ENCODE data around the gene IFT88.

Gene IFT88, protein sequence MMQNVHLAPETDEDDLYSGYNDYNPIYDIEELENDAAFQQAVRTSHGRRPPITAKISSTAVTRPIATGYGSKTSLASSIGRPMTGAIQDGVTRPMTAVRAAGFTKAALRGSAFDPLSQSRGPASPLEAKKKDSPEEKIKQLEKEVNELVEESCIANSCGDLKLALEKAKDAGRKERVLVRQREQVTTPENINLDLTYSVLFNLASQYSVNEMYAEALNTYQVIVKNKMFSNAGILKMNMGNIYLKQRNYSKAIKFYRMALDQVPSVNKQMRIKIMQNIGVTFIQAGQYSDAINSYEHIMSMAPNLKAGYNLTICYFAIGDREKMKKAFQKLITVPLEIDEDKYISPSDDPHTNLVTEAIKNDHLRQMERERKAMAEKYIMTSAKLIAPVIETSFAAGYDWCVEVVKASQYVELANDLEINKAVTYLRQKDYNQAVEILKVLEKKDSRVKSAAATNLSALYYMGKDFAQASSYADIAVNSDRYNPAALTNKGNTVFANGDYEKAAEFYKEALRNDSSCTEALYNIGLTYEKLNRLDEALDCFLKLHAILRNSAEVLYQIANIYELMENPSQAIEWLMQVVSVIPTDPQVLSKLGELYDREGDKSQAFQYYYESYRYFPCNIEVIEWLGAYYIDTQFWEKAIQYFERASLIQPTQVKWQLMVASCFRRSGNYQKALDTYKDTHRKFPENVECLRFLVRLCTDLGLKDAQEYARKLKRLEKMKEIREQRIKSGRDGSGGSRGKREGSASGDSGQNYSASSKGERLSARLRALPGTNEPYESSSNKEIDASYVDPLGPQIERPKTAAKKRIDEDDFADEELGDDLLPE

DNA sequence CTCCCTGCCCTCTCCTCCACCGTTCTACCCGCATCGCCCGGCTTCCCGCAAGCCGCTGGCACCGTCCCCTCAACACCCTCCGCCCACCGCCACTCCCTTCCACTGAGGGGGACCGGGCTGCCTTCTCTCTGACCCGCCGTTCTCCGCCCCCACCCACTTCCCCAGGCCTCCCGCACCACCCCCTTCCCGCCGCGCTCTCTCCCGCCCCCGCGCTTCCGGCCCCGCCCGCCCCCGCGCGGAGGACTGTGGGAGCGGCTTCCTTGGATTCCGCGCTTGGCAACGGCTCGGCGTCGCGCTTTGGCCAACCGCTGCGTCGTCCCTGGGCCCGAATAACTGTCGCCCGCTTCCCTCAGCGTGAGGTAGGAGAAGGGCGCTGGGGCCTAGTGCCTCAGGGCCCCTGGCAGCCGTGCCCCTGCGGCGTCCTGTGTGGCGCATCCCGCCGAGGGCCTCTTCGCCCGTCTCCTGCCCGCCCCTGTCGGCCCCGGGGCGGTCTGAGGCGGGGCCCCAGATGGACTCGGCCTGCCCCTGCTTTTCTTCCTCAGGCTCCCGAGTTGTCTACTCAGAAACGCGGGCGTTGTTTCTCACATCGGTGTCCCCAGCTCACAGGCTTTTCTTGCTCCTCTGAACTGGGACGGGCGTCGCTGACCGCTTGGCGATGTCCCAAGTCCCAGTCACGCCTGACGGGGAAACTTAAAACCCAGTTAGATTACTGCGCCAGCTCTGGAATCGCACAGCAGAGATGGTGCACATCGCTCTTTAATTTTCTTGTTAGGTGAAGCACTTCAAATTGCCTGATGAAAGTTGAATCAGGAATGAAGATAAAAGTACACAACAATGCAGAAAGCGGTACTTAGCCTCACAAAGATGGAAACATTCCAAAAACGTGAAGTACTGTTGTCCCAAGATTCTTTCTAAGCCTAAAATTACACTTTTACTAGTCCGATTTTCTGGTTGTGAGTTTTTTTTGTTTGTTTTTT is at the start of gene IFT88:
IFT88 (plus strand) TSS at position 260 of the 977 bp plus-strand sequence. CDS start 7,229 bp downstream, outside the sequence.
- FAIRE-seq = no peak

DNA sequence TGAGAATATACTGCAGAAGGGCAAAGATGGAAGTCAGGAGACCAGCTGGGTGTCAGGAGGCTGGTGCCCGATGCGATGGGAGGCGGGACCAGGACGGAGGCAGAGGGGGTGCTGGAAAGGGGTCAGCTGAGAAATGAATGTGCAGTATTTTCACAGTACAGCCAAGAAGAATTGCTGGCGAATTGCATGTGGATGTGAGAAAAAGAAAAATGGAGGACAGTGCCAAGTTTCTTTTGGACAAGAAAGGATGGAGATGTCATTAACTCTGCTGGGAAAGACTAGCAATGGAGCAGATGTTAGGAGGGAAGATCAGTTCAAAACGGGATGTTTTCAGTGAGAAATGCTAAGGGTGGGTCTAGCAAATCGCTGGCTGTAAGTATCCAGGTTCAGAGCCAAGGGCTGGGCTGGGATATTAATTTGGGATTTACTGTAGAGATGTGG is 48.3 kb upstream of the IFT88 start:
- FAIRE-seq = no peak

DNA sequence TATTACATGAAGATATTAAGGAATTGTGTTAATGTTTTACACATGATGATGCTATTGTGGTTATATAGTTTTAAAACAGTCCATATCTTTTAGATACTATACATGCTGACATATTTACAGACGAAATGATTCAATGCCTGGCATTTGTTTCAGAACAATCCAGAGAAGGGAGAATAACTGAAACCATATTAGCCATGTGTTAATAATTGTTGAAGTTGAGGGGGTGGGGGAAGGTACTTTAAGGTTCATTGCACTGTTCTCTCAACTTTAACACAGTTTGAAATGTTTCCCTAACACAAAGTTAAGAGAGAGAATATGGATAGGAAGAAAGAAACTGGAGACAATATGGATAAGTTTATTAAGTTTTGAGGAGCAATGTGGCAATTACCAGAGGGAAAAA is 47.1 kb upstream of the IFT88 start:
- FAIRE-seq = no peak

DNA sequence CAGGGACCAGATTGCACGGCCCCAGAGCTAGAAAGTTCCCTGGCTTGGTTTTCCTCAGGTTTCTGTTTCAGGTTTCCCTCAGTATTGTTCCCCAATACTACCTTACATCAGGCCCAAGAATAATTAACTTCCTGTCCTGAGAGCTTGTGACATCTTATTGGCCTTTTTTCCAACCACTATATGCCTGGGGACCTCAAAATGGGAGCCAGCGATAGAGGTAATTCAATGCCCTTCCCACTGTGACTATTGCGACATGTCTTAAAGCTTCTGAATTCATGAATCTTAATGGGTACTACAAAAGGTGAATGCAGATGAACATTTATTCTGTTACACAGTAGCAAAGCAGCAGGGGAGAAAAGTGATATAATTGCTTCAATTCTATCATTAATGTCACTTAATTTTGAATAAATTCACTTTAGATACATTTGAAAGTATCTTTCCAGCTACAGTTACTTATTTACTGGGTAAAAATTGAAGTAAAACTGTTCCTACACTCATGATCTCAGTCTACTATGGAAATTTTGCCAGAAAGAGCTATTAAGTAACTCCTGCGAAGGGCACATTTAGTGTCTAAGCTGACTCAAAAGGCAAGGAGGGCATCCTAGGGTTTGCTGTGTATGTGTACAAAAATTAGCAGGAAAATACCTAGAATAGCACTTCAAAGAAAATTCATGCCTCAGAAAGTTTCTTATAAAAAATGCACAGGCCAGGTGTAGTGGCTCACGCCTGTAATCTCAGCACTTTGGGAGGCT is 45.4 kb upstream of the IFT88 start:
- no peak for FAIRE-seq

DNA sequence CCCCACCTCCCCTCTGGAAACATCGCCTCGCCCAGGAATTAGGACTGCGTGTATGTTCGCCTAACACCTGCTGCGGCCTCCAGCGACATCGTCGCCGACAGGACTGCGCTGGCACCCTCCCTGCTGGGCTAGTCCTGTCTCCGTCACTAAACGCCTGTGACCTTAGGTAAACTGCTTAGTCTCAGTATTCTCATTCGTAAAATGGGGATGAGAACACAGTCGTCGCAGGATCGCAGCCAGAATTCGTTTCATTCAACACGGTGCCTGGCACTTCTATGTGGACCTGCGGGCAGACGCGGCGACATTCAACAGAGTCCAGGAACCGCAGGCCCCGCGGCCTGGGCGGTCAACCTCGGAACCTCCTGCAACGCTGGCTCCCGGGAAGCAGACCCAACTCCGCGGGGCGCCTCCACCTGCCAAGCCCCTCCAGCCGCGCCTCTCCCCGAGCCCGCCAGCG is 41.8 kb upstream of the IFT88 start:
- no peak for FAIRE-seq

DNA sequence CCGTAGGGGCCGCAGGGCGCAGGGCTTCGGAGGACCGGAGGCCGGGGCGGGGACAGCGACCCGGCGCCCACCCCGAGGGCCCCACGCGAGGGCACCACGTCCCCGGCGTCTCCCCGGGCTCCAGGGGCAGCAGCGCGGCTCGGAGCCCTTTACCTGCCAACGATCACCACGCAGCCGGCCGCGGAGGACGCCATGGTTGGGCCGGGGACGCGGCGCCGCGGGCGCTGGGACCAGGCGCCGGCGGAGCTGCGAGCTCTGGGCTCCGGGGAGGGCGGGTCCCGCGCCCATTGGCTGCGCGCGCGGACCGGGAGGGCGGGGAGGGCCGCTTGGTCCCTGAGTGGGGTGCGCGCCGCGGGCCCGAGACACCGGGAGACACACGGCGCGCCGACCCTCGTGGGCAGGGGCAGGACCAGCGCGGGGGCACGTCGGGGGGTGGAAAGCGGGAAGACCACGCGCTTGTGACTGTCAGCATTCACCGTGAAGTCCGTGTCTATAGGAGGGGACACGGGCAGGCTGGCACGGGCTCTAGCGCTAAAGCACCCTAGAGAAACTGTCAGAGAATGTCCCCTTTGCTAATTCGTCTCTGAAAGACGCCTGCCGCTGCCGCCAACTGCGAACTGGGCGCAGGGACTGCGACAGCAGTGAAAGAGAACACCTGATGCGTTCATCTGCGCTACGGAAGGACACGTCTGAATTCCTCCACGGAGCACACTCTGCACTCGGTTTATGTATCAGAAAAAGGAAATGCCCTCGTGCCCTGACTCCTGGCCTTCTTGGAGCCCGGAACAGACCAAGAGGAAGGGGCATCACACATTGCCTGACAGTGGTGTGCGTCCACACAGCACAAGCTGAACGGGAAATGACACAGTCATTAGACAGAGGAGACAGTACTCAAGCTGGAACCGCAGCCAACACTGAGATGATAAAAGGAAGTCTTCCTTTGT is 41.1 kb upstream of the IFT88 start, which contains the start of gene CRYL1:
CRYL1 (minus strand) TSS at position 257 of the 944 bp plus-strand sequence; CDS start at position 194, 63 bp downstream.
- no peak for FAIRE-seq

DNA sequence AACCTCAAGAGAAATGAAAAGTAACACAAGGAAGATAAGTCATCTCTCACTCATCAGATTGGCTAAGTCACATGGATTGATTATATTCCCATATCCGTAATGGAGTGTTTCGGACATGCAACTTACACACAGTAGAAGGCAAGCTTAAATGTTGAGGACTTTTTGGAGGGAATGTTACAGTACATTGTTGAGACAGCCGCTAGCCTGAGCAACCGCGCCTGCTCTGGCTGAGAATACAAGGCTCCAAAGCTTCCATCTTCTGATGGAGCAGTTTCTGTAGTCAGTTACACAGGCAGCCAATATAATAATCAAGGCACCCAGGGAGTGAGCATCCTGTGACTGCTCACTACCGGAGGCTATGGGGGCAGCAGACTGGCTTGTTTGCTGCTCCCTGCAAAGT is 40.3 kb upstream of the IFT88 start:
- no peak for FAIRE-seq

DNA sequence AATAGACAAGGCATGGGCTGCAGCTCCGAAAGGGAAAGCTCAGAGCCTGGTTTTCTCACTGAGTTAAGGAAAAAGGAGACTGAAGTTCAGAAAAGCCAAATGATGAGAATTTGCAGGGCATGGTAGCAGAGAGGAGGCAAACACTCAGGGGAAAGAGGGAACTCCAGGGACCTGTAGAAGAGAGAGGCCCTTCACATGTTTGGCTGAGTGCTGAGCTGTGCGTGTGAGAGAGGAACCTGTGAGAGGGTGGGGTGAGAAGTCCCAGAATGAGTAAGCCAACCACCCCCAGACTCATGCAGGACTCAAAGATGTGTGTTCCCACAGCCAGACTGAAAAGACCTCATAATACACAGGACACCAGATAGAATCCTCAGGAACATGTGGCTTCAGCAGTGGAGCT is 38.5 kb upstream of the IFT88 start:
- no peak for FAIRE-seq

DNA sequence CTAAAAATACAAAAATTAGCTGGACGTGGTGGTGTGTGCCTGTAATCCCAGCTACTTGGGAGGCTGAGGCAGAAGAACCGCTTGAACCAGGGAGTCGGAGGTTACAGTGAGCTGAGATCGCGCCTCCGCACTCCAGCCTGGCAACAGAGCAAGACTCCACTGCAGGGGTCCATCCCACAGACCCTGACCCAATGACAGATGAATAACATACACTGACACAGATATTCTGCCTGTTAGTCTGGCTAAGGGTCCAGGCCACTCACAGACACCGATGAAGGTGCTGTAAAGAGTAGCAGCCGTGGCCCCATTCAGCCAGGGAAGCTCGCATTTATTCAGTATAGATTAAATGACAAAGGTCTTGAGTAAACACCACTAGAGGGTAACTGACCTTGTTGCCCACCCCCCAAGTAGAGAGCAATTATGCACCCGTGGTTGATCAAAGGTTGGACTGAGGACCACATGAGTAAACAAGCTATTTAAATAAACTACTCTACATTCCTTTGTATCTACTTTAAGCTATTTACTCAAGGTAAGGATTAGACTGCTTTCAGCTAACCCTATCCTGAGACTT is 32.8 kb upstream of the IFT88 start:
- FAIRE-seq = no peak

DNA sequence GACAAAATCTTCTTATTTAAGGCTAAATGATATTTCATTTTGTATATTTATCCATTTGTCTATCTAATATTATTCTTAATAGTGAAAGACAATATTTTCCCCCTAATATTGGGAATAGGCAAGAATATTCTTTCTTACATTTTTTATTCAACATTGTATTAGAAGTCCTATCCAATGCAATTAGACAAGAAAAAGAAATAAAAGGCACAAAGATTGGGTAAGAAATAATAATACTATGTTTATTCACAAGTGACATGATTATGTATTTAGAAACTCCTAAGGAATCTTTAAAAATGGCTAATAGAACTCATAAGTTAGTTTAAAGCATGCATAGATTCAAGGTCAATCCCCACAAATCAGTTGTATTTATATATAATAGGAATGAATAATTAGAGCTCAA is 30.0 kb upstream of the IFT88 start:
- peak; percentile 88 for FAIRE-seq

DNA sequence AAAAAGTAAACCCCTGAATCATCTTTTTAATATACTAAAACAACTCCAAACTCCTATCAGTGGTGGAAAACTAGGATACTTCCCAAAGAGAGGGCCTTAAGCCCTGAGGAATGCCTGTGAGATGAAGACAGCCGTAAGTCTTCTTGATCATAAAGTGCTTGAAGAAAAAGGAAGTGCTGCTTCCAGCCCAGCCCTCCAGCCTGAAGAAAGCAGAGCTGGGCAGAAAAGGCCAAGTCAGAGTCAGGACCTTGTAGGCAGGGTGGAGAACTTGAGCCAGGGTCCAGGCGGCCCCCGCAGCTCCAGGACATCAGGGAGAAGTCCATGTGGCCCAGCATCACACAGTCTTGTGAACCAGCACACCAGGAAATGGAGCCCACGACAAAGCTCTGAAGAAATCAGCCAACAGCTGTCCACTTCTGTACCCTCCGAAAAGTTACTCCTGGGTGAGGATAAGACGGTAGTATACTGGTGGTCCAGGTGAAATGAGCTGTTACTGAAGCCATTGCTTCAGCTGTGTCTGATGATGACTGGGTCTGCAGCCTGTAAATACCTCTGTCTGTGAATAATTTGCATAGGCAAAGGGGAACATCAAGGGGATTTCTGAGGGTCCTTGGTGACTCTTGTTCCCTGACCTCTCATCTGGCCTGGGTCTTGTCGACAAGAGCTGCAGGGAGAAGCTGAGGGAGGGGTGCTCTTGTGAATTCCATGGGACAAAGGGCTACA is 22.6 kb upstream of the IFT88 start:
- no peak for FAIRE-seq

DNA sequence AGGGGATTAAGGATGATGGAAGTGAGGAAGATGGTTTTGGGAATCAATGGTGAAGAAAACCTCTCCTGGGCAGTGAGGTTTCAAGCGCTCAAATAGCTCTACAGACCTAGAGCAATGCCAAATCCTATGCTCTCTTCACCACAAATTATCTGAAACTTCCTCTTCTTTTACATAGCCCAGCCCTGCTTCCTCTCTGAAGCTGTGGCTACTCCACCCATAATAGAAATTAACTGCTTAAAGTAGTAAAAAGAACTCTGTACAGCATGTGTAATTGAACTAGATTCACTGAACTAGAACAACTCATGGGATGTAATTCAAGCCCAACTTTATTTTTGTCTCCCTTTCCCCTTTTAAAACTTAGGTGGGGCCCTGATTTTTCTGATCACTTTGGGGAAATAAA is 20.4 kb upstream of the IFT88 start:
- peak; percentile 28 for FAIRE-seq

DNA sequence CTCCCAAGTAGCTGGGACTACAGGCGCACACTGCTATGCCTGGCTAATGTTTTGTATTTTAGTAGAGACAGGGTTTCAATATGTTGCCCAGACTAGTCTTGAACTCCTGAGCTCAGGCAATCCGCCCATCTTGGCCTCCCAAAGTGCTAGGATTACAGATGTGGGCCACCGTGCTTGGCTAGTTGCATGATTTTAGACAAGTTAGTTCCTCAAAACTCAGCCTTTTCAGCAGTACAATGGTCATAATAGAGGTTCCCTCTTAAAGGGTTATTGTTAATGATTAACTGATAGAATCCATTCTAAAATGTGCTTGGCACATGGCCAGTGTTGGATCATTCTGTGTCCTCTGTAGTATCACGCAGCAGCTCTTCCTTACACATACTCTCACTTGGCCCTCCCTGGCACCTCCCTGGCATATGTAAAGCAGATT is 19.5 kb upstream of the IFT88 start:
- no peak for FAIRE-seq

DNA sequence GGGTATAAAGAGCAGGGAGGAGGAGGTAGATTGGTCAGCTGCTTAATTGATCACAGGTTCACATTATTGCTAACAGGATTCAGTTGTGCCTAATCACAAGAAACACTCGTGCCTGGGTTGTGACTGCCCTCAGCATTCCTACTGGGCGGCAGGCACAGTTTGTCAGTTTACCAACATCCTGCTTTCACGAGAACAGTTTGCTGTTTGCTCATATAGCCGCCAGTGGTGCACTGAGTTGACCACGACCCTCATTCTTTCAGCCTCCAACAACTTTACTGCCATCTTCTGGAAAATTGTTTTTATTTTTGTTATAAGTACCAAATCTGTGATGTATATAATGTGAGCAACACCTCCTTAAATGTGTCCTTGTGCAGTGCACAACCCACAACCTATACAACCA is 16.2 kb upstream of the IFT88 start:
- FAIRE-seq = no peak

DNA sequence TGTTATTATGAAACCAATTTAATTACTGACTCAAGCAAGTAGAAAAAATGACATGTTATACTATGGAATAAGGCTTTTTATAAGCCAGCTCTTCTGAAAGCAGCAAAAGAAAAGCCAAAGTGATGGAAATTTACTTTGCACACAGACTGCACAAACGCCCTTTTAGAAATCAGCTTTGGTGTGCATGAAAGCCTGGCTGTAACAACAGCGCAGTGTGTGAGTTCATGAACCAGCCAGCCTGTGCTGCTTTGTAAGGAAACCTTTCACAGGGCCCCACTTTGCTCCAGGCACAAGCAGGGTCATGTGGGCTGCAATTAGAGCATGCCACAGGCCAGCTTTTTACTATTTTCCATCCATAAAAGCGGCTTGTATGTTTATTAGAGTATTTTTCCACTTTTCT is 13.6 kb upstream of the IFT88 start:
- FAIRE-seq = no peak

DNA sequence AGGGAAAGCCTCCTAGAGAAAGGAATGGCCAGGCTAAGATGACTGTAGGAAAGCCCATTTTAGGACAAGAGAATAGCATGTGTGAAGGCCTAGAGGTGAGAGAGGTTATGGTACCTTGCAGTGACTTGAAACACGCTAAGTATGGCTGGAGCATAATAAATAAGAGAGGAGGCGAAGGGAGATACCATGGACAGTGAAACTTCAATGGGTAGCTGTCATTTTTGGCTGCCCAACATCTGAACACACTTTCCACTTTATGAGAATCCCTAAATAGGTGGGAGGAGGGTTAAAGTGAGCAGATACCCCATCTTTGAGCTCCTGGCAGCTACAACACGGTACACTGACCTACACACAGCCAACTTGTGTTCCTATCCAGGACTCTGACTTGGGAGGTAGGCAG is 8.0 kb upstream of the IFT88 start:
- no peak for FAIRE-seq

DNA sequence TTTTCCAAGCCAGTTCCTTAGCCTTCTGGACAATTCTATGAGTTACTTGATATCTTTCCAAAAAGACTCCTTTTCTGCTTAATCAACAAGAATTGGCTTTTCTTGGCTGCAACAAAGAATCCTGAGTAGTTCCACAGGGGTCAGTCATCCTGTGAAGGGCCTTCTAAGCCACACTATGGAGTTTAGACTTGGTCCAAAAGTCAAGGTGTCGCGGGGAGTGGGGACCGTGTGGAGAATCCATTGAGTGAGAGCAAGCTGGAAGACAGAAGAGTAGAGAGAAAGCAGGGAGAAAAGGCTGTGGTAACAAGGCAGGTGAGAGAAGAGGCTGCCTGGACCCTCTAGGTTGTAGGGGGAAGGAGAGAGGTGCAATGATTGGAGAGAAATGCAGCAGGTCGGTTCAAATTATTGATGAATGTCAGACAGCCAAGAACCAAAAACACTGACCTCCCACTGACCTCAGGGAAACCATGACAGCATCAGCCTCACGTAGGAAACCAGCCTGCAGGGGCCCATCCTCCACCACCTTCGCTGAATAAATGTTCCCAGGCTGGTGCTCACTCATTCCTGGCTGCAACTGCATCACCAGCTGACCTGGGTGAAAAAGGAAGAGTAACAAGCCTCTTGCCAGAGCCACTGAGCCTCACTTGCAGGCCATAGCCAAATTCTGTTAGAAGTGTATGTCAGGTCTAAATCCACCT is 7.1 kb upstream of the IFT88 start:
- FAIRE-seq = no peak

DNA sequence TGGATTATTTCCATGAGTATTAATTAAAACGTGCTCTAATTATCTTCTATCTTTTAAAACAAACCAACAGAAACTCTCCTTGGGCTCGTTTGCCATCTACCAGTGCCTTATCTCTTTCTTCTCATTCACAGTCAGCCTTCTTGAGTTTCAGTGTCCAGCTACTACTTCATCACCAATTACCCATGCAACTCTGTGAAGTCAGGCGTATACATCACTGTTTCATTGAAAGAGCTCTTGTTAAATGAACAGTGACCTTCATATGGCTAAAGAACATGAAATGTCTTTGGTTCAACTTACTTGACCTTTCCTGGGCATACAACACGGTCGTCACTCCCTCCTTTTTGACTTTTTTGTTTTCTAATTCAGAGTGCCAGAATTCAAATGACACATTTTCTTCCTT is 5.2 kb upstream of the IFT88 start:
- FAIRE-seq = no peak
